ENCODE data around the gene PYM1. TPM values are rescaled to one million over a fixed set of nuclear protein-coding genes. Genes with fewer than 3 reads are reported as not detected.

The PYM1 gene
- total and polyA plus RNA-seq, 2 of the 13 experiments (the other 11 are each of a cell fraction or from before 2014, with no cell fraction given) = 44.0 to 51.8 TPM

- Histone ChIP-seq H3K36me3 (replicated peaks in 1 of 2; ENCODE audit: control insufficient read depth in 1 of 2, insufficient read depth in 2 of 2, low read length in 2 of 2) (peaks cover 0 to 5% of the 10 kb centered on the region in 2 experiments; a peak in 3 of 5 replicates), H3K27me3 (ENCODE audit: control insufficient read depth in 1 of 2, insufficient read depth in 2 of 2, low read length in 2 of 2) (no peaks in the 10 kb centered on the region; a peak in 1 of 5 replicates), H3K4me2 (ENCODE audit: low read depth, low read length) (peak overlapping the region; percentile 67), H3K27ac (ENCODE audit: extremely low read length, insufficient read depth, low read length) (no peak overlapping the region), H3K9ac (ENCODE audit: insufficient read depth, low read depth, low read length) (peak overlapping the region; percentile 96; the same call in 1 of the 2 replicates), H2AFZ (ENCODE audit: low read length) (no peak overlapping the region), H4K20me1 (ENCODE audit: insufficient read depth, low read length) (peaks cover 15% of the 10 kb centered on the region), H3K9me3 (ENCODE audit: low read length) (no peaks in the 10 kb centered on the region), H3K4me3 (replicated peaks in 1 of 3; ENCODE audit: insufficient read depth in 1 of 3, low read depth in 2 of 3, low read length in 3 of 3) (peak overlapping the region in 1 of 3 experiments; percentile 90; a peak in 1 of 6 replicates), H3K4me1 (ENCODE audit: insufficient read depth, low read length) (peaks cover 57% of the 10 kb centered on the region), H3K79me2 (ENCODE audit: insufficient read depth, low read length) (peaks cover 69% of the 10 kb centered on the region)
- DNase-seq (ENCODE audit: low spot score) (no peak), FAIRE-seq (no peak), ATAC-seq (no peak)
- CTCF ChIA-PET (ENCODE audit: low intra/inter-chr PET ratio, low total read pairs) = no interaction called here
- BruUV-seq (replicated peaks) = no TSS peak
- in situ Hi-C loops (cut with HindIII; ENCODE audit: extremely low pct_ligation_motif_present, low pct_unique_long_range_greater_than_20kb) = loop anchor here (5.0 kb wide), 1 partner anchor 93 kb away; no protein-coding TSS in a partner anchor
- no peak for TF ChIP-seq HNF4G (IDR thresholded peaks at IDR 0.05; ENCODE audit: borderline replicate concordance, low read depth, low read length)
- no peak for TF ChIP-seq HNF4G (CRISPR knock-in tag; IDR thresholded peaks at IDR 0.05; ENCODE audit: borderline replicate concordance, low read depth)
- TF ChIP-seq, protein P1, sequence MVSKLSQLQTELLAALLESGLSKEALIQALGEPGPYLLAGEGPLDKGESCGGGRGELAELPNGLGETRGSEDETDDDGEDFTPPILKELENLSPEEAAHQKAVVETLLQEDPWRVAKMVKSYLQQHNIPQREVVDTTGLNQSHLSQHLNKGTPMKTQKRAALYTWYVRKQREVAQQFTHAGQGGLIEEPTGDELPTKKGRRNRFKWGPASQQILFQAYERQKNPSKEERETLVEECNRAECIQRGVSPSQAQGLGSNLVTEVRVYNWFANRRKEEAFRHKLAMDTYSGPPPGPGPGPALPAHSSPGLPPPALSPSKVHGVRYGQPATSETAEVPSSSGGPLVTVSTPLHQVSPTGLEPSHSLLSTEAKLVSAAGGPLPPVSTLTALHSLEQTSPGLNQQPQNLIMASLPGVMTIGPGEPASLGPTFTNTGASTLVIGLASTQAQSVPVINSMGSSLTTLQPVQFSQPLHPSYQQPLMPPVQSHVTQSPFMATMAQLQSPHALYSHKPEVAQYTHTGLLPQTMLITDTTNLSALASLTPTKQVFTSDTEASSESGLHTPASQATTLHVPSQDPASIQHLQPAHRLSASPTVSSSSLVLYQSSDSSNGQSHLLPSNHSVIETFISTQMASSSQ (IDR thresholded peaks at IDR 0.05; ENCODE audit: low read depth) = no peak
- TF ChIP-seq, protein P1 (CRISPR knock-in tag; IDR thresholded peaks at IDR 0.05; ENCODE audit: borderline replicate concordance) = no peak
- TF ChIP-seq CEBPG (CRISPR knock-in tag; IDR thresholded peaks at IDR 0.05) = 0 out of 2 replicates have a peak, but pooled peaks have one; percentile 33
- TF ChIP-seq ATF7 (IDR thresholded peaks at IDR 0.05) = peak; percentile 79
- no peak for TF ChIP-seq ATF7 (CRISPR knock-in tag; IDR thresholded peaks at IDR 0.05)
- TF ChIP-seq ATF4 (CRISPR knock-in tag; IDR thresholded peaks at IDR 0.05) = 0 out of 4 replicates have a peak, but pooled peaks of 1 of the 2 experiments have one; percentile 26
- TF ChIP-seq CEBPB (IDR thresholded peaks at IDR 0.05; ENCODE audit: borderline replicate concordance, low read depth, low read length) = peak; percentile 74; the same call in 1 of the 2 replicates
- intact Hi-C loops (cut with micrococcal nuclease; ENCODE audit: unreplicated experiment) = no loop called here
- 93% methylated on average over 4 of the region's 4 CpGs for WGBS (ENCODE audit: low lambda C conversion rate)
- POLR2A ChIA-PET = interaction anchor here (0.7 to 10.5 kb wide), 3 partner anchors 49 to 108 kb away, joined by 3 to 108 read pairs (median 37); partner anchors contain the start of genes DNAJC14, ORMDL2, RAB5B and SARNP
Observed at GRCh38 chr12:55925371-55925770, 2.3 kb downstream of the PYM1 start.

All from HepG2 (cell line).